Activated CD4-positive, CD25-positive, alpha-beta regulatory T cell treated with anti-CD3 and anti-CD28 coated beads, Interleukin-2, amount 50 U/mL, for 24 hours (primary cell): ENCODE data around the gene MT1HL1.
"Not testable (repeated sequence)": the region's sequence is repeated elsewhere in the genome, so short reads cannot be mapped to it uniquely, and the experiment has no call there.

Experiments
- ATAC-seq, 2 donors: fragments of 150-1000 bp; cut with Tn5 transposase; one replicate each; pipeline ENCODE4 v1.10.0; 2021; ENCODE audit warnings: mild to moderate bottlenecking in 1 of 2, moderate library complexity in 1 of 2

Gene MT1HL1

DNA sequence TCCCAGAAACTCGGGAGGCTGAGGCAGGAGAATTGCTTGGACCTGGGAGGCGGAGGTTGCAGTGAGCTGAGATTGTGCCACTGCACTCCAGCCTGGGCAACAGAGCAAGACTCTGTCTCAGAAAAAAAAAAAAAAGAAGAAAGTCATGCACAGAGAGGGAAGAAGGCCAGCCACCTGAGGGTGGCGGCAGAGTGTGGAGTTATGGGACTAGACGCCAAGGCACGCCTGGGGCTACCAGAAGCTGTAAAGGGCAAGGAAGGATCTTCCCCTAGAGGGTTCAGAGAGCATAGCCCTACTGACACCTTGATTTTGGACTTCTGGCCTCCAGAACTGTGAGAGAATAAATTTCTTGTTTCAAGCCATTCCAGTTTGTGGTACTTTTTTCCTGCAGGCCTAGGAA, 30.2 kb downstream of the MT1HL1 start:
- not testable (repeated sequence) for ATAC-seq

DNA sequence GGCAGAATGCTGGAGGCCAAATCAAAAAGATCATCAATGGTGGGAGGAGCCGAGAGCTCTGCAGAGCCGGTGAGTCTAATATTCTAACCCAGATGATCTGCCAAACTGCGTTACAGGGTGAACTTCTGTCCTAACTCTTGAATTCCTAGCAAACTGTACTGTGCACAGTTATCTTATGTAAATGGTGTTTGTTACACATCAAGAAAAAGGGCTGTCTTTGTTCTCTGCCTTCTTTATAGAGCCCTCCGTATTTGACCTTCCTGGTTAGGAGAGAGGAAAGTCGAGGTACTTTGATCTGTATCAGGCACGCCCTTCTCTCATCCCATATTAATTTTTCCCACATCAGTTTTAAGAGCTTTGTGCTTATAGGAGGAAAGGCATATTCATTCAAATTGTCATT, 37.6 kb downstream of the MT1HL1 start:
- no peak for ATAC-seq

DNA sequence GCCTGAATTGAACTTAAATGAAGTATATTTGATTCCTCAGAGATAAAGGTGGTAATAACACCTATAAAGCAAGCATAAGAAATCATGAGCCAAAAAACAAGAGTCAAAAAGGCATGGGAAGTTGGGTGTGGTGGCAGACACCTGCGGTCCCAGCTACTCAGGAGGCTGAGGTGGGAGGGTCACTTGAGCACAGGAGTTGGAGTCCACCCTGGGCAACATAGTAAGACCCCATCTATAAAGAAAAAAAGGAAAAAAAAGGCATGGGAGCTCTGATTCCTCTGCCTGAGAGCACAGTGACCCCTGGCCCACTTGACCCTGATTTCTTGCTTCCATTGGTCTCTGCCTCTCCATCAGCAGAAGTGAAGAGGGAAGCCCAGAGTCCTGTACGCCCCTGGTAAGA, 40.3 kb downstream of the MT1HL1 start:
- no peak for ATAC-seq

DNA sequence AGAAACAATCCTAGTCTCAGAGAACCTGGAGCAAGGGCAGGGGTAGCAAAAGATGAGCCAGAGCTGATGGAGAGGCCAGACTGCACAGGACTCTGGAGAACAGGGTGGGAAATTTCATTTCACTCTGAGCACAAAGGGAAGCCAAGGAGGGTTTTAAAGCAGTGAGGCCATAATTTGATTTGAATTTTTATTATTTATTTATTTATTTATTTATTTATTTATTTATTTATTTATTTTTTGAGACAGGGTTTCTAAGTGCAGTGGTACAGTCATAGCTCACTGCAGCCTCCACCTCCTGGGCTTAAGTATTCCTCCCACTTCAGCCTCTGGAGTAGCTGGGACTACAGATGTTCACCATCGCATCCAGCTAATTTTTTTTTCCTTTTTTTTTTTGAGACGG, 45.1 kb downstream of the MT1HL1 start:
- ATAC-seq = no peak

DNA sequence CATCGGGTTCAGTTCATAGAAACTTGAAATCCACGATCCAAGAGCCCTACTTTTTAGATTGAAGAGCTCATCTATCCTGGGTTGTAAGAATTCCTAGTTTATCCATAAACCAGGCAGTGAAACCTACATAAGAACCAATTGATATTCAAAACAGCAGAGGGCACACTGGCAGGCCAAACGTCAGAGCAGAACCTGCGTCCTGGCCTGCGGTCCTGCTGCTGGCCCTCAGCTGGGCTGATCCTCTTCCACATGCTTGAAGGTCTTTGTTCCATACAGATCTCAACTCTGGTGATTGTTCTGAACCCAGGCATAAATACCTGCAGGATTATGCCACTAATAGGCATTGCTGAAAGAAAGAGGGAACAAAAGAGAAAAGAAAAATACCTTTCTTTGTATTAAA, 47.0 kb downstream of the MT1HL1 start:
- ATAC-seq = no peak
